ENCODE measurements around the gene FGD4.

The FGD4 gene

DNA sequence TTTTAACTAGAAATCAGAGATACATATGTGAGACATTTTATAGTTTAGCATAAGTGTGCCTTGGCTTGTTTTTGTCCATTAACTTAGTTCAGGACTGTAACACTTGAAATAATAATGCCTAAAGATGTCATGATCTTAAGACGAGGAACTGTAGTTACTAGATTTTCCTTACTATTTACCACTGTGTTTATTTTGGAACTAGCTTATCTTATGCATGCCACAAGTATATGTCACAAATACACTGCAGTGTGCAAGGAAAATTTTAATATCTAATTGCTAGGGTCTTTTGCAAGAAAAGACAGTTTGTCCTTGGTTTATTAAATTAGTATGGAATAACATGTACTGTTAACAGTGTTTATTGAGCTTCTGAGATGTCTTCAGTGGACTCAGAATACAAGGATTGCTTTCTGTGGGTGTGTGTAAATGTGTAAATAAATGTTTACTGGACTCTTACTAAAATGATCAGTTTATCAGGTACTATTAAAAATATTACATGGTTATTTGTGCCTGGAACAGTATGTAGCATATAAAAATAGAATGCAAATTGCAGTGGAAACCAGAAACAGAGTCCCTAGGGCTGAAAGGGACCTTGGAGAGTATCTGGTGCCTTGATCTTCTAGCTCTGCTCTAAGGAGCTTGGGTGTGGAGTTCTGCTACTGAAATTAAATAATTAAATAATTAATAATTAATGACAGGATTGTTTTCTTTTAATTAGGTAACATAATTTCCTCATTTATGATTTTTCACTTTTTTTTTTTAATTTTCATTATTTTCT lies 58.1 kb downstream of the FGD4 start:
- no peak for DNase-seq

DNA sequence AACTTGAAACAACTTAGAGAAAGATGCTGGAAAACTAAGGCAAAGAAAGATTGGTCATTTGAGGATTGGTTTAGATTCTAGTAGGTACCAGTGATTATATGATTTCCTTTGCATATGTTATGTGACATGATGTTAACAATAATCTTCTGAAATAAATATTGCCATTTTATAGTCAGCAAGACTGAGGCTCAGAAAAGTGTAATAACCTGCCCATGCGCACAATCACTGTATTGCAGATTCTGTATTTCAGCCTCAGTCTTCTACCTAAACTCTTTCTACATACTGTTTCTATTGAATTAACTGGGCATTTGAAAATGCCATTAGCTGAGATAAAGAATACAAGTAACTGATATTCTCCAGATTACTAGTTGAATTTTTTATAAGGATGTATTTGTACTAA lies 61.3 kb downstream of the FGD4 start:
- DNase-seq, result no peak

DNA sequence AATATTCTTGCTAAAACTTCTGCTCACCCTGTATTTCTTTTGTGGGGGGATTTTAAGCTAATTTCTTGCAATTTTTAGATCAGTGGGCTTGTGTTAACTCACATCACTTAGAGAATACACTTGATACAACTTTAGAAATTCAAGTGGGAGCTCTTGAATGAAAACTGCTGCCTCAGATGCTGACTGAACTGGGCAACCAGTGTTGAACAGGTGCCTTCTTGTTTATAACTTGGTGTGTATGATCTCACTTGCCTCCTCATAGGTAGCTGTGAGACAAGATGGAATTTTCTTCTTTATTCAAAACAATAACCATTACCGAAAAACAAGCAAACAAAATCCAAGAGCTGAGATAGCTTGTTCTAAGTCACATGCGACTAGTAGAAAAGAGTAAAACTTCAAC lies 63.5 kb downstream of the FGD4 start:
- no peak for DNase-seq

DNA sequence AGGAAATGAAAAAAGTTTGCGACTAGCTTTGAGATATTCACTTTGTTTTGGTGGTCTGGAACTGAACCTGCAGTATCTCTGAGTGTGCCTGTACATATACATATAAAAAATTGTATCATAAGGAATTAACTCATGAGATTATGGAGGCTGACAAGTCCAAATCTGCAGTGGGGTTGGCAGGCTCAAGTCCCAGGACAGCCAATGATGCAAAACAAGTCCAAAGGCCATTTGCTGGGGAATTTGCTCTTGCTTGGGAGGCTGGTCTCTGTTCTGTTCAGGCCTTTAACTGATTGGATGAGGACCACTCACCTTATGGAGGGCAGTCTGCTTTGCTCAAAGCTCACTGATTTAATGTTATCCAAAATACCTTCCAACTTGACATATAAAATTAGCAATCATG lies 66.8 kb downstream of the FGD4 start:
- no peak for DNase-seq

DNA sequence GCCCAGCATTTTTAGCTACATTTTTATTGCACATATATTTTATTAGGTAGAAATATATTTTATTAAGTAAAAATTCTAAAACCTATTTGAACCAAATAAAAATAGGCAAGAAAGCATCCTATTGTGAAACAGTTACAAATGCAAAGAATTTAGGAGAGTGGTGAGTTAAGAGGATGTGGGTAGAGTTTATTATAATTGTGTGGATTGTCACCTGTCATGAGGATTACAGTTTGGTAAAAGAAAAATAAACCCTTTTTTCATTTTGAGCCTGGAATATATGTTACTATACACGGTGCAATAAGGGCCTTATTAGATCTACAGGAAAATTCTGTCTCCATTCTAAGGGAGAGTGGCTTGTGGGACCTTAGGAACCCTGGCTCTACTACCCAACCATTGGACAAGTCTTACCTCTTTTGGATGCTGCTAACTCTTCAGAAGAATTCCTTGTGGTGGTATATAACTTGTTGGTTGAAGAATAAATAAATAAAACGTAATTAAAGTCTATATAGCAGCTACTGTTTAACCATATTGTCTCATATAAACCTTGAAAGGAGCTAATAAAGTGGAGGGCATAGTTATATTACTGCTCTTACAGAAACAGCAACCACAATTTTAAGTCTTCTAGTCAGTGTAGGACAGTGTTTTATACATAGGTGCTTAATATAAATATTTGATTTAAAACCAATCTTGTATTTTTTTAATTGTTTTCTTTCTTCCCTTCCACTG lies 67.8 kb downstream of the FGD4 start:
- DNase-seq, result no peak

DNA sequence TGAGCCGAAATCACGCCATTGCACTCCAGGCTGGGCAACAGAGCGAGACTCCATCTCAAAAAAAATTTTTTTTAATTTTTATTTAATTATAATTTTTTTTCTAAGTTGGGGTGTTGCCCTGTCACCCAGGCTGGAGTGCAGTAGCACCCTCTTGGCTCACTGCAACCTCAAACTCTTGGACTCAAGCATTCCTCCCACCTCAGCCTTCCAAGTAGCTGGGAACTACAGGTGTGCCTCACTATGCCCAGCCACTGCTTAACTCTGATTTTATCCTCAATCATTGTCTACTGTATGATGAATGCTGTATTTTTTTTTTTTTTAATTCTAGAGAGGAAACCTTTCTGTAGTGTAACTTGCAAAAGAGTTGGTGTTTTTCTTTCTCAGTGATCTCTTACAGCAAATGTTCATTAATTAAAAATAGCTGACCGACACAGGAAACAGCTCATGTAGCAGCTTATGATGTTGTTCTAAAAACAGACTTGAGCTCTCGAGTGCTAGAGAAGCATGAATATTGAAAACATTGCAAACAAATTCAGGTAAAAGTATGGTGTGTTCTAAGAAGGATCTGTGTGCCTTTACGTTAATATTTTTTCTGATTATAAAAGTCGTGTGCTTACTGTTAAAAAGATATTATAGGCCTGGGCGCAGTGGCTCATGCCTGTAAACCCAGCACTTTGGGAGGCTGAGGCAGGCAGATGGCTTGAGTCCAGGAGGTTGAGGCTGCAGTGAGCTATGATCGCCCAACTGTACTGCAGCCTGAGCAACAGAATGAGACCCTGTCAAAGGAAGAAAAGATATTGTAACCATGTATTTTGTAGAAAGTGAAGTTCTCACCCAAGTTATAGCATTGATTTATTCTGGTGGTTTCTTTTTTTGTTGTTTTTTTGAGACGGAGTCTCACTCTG lies 68.9 kb downstream of the FGD4 start:
- no peak for DNase-seq

DNA sequence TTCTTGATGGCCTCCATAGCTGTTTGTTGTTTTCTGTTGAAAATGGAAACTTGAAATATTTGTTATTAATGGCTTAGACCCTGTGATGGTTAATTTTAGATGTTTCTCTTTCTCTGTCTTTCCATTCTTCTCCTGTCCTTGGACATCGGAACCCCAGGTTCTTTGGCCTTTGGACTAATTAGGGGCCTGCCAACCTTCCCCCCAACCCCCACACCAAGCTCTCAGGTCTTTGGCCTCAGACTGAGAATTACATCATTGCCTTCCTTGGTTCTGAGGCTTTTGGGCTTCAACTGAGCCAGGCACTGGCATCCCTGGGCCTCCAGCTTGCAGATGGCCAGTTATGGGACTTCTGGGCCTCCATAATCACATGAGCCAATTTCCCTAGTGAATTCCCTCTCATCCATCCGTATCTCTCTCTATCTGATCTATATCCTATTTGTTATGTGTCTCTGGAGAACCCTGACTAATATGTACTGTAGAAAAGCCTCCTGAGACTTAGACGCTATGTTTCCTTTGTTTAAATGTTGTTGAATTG lies 71.6 kb downstream of the FGD4 start:
- no peak for DNase-seq

DNA sequence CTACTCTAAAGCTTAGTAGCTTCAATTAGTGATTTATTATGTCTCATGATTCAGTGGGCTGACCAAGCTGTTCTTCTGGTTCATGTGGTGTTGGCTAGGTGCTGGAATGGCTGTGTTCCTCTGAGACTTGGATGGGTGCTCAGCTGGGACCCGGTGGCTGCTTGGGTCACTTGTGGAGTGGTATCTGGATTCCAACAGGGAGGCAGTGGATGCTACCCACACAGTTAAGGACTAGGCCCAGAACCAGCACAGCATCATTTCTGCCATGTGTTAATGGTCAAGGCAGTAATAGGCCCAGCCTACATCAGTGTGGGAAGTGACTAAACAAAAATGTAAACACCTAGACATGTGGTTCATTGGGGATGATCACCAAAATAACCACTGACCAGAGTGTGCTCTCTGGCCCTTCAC lies 72.2 kb downstream of the FGD4 start:
- no peak for DNase-seq

DNA sequence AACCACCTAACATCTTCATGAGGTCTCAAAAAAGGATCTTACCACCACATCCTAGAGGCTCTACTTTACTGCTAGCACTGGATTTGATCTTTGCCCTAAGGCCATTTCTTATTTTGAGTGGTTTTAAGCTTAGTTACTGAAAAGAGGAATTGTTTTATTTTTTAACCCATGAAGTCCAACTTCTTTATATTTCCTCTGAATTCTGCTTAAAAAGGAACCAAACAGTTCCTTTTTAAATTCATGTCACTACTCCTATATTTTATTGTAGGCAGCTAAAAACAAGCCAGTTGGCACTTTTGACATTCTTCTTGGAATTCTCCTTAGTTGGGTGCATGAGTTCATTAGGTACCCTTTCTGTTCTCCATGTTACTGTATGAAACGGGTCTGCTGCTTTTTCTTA lies 76.4 kb downstream of the FGD4 start:
- no peak for DNase-seq

DNA sequence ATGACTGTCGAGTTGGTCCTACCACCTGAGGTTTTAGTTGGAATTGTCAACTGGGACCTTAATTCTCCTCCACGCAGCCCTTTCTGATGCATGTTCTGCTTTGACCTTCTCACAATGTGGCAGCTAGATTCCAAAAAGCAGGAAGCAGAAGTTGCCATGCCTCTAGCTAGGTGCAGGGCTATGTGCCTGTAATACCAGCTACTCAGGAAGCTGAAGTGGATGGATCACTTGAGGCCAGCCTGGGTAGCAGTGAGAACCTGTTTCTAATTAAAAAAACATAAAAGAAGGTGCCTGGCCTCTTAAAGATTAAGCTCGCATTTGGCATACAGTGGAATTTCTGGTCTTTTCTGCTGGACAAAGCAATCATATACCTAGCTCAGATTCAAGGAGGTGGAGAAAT lies 77.1 kb downstream of the FGD4 start:
- DNase-seq, result no peak

DNA sequence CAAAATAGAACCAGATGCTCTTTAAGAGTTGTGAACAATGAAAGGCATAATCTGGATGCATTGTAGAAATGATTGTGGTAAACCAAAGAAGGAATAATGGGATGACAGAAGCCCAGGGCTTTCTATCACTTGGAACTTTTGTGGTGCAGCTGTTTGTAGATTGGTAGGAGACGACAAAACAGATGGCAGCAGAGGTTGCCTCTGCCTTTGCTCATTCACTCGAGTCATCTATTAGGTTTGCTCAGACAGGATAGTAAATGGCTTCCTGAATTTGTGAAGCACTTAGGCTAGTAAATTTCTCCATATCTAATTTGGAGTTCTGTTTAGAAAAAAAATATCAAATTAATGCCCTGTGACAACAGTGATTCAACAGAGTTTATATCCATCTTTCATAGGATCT lies 78.4 kb downstream of the FGD4 start:
- DNase-seq, result no peak

DNA sequence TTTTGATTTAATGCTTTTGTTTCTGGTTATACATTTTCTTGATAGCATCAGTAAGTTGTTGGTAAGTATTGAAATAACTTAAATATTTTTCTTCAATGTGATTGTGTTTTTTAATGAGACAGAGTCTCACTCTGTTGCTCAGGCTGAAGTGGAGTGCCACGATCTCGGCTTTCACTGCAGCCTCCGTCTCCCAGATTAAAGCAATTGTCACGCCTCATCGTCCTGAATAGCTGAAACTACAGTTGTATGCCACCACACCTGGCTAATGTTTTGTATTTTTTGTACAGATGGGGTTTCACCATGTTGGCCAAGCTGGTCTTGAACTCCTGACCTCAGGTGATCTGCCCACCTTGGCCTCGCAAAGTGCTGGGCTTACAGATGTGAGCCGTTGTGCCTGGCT lies 78.8 kb downstream of the FGD4 start:
- peak in 1 of 3 experiments; percentile 19 for DNase-seq

DNA sequence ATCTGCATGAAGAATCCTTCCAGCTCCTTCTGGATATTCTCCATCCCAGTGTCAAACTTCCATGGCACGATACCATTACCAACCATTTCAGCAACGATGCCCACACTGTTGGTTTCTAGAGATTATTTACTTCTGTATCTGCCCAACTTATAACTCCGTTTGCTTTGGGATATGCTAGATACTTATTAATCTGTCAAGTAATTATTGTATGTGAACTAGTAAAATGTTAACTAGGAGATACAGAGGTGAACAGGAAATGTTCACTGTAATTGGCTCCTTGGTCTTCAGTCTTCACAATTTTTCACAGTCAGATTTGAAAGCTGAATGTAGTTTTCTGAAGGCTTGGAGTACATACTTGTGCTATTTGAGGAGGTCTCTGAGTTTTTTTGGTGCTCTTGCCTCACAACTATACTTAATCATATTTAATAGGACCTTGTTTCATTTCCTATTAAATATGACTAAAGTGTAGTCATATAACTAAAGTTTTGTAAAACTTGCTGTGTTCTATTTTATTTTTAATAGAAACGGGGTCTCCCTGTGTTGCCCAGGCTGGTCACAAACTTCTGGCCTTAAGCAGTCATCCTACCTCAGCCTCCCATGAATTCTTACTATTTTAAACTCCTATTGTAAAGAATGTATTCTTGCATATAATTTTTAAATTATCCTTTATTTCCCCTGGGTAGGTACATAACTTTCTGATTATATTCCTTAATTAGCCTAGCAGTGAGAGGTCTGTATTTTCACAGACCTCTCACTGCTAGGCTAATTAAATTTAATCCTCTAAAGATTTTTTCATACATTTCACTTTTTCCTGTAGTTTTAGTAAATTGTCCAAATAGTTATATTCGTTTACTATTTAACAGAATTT lies 79.7 kb downstream of the FGD4 start:
- no peak for DNase-seq

DNA sequence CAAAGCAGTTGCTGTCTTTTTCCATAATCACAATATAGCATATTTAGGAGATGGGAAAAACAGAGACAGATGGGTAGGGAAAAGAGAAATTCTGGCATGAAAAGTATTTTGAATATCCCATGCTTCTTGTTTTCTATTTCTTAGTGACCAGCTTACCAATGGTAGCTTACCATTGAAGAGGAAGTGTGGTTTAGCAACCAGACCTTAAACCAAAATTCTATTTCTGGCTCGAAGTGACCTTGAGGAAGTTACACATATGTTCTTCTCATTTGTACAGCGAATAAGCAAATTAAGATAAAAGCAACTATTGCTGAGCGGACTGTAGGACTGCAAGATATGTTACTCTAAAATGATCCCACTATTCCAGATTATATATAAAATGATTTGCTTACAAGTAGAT lies 82.9 kb downstream of the FGD4 start:
- DNase-seq, result no peak

DNA sequence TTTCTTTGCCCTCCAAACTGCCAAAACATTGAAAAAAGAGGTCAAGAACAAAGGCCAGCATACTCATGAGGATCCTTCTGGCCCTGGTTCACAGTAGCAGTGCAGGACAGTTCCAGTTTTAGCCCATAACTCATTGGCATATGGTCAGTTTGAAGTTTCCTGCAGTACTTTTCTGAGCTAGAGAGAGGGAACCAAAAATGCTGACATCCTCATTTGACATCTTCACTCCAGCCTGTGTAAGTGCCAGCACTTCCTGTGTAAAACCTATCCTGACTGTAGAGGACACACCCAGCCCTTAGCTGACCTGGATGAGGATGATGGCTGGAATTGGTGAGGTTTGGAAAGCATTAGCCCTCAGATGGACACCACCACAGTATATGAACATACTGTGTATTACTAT lies 84.1 kb downstream of the FGD4 start:
- no peak for DNase-seq

DNA sequence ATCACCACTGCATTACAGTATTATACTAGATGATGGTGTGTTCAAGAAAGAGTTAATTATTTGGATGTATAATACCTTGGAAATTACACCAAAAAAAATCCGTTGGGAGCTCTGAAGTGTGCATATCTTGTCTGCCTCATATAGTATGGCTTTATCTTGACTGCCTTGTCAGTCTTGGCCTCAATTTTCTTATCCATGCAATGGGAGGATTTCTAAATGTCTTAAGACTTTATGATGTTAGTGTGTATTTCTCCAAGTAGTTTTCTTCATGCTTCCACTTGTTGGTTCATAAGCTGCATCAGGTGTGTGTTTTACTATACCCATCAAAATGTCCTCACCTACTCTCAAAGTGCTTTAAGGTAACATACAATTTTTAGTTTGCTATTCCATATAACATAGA lies 84.6 kb downstream of the FGD4 start:
- no peak for DNase-seq

DNA sequence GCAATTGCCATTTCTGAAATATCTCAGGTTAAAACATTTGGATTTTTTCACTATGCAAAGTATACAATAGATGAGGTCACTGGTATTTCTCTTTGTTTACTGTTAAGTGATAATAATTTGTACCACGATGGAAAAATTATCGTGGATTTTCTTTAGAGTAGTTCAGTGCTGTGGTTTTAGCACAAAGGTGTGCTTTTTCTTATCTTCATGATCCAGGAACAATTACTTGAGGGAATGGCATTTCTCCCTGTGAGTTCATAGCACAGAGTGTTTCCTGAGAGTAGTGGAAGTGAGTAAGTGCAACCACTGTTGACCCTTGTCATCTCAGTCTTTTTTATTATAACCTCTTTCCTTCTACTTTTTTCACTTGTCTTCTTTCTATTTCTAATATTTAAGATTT lies 86.8 kb downstream of the FGD4 start:
- DNase-seq, result no peak

DNA sequence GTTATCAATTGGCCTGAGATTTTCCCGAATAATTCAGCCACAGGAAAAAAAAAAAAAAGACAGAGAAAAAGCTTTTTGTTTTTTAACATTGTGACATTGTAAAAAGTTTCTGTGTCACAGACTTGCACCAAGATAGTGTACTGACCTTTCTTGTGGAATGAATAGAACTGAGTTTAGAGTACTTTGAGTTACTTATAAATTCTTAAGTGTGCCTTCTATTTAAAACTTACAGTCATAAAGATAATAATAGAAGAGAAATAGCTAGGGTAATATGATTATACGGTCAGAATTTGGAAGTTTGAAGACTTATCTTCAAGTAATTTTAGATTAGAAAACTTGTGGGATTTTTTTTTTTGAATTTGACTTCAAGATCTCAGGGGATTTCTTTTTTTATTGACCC lies 88.8 kb downstream of the FGD4 start:
- DNase-seq, result no peak

DNA sequence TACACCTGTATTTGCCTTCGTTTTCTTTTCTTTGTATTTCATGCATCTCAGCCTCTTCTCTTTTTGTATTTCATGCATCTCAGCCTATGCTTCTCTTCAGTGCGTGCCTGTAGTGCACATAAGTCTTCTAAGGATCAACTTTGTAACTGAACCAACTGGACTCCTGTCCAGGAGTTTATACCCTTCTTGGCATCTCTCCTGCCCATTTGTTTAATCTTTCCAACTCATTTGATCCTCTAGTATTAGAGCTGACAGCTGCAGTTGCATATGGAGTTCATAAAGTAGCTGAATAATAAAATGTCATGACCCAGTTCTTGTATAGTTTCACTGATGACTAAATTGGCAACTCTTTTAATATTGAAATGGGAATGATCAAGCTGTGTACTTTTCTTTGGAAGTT lies 89.7 kb downstream of the FGD4 start:
- no peak for DNase-seq

DNA sequence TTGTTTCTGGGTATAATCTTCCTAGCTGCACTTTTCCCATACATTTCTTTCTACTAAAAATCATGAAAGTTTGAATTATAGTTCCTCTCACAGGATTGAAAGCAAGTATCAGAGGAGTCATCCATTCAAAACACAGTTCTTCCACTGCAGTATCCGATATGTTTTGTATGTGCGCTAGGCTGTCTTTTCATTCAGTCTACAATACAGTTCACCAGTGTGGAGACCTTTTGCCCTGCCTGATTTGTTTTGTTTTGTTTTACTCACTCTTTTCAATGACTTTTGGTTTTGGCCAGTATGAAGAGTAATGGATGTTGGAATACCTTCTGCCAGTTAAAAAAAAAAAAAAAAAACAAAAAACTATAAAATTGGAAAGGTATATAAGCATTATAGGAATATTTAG lies 91.4 kb downstream of the FGD4 start:
- DNase-seq, result no peak

DNA sequence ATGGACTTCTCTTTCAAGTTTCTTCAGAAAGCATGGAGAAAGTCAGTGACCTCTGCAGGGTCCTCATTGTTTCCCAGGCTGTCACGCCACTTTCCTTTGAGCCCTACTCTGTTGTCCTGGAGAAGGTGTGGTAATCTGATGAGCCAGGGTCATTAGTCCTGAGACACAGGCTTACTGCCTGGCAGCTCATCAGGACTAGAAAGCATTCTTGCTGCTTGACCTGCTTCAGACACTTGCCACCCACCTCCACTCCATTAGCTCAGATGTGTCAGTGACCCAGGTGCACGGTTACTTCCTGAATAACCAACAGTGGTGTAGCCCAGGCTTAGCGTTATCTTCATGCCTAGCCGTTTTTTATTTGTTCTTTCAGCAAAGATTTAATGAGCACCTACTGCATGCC lies 93.9 kb downstream of the FGD4 start:
- no peak for DNase-seq

DNA sequence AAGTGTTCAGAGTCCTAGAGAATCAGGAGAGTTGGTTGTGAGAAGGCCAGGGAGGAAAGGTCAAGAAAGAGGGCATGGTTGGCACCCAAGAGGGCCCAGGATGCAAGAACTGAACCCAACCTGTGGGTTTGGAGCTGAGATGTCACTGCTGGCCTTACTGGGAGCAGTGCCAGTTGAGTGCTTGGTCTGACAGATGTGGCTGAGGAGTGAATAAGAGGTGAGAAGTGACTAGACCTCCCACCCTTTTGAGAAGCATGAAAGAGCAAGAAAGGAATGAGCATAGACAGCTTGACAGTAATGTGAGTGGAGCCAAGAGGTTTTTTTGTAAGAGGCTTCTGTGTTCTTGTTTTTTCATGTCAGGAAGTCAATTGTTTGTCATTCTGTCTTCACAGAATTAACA lies 95.3 kb downstream of the FGD4 start:
- DNase-seq, result peak in 2 of 3 experiments; percentile 7 to 11

All from NCI-H1417 (cell line).